Effector CD4-positive, alpha-beta T cell (primary cell): ENCODE data around the gene IMPG2.

Source experiments
- DNase-seq: peaks from one replicate; pipeline ENCODE4 v3.0.0-alpha.2; 2020

IMPG2 gene

GRCh38 chr3:101273156-101273555, 47.2 kb downstream of the IMPG2 start:
- DNase-seq = no peak

DNA sequence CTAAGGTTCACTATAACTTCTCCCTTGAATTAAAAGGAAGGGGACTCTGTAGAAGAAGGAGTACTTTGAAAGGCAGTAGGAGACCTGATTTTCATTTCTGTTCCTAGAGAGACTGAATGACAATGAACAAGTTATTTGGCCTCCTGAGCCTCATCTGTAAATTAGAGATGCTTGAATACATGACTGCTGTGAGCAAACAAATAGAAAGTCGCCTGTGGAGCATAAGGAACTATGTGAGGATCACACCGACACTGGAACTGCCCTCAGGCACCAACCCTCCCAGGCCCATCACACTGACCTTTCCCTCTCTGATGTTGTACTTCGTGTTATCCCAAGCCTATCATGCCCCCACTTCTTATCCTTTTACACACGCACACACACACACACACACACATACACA, 48.6 kb downstream of the IMPG2 start:
- DNase-seq = no peak

GRCh38 chr3:101270149-101270548, 50.2 kb downstream of the IMPG2 start:
- DNase-seq = no peak

GRCh38 chr3:101268971-101269671, 51.3 kb downstream of the IMPG2 start:
- DNase-seq = no peak

GRCh38 chr3:101268141-101268540, 52.2 kb downstream of the IMPG2 start:
- no peak for DNase-seq

GRCh38 chr3:101266566-101266965, 53.8 kb downstream of the IMPG2 start:
- no peak for DNase-seq

GRCh38 chr3:101266071-101266470, 54.3 kb downstream of the IMPG2 start:
- no peak for DNase-seq

- no peak for DNase-seq
These were observed 57.8 kb downstream of the IMPG2 start for GRCh38 chr3:101262393-101263240.

- no peak for DNase-seq
These were observed 58.9 kb downstream of the IMPG2 start for GRCh38 chr3:101261506-101261905.

- DNase-seq = no peak
These were observed 60.7 kb downstream of the IMPG2 start for GRCh38 chr3:101259485-101260341.

GRCh38 chr3:101256511-101256910, 63.9 kb downstream of the IMPG2 start:
- no peak for DNase-seq

- DNase-seq = no peak
These were observed 64.9 kb downstream of the IMPG2 start for GRCh38 chr3:101255441-101255840.

- no peak for DNase-seq
These were observed 67.0 kb downstream of the IMPG2 start for GRCh38 chr3:101253396-101253795.

- DNase-seq = no peak
These were observed 67.4 kb downstream of the IMPG2 start for GRCh38 chr3:101252945-101253344.

DNA sequence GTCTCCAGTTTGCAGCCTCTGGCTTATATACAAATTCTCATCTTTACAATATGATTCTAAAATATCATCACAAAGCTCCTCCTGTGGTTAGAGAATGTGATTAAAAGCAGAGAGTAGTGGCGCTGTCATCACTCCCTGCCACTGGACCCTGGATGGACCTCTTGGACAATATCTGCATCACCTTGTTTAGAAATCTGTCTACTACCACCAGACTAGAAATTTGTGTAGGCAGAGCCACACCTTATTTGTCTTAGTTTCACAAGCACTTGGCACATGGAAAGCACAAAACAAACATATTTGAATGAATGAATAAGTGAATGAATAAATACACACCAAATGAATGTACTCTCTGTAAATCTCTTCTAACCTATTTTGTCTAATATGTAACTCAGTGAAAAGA, 68.1 kb downstream of the IMPG2 start:
- no peak for DNase-seq

- DNase-seq = no peak
These were observed 68.9 kb downstream of the IMPG2 start for GRCh38 chr3:101251441-101251840.

DNA sequence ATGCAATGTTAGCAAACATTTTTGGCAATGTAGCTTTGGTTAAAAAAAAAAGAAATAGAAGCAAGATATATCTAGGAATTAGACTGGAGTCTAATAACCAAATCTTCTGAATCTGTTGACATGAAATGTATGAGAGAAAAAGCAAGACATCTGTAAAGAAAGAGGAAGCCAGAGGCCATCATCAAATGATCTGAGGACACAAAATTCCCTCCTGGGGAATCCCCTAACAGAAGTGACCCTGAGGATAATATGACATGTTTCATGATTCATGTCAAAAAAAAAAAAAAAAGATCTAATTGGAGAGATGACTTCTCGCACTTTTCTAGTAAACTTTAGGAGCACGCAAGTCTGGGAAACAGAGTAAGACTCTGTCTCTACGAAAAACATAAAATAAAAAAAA, 70.9 kb downstream of the IMPG2 start:
- DNase-seq = no peak

- no peak for DNase-seq
These were observed 71.6 kb downstream of the IMPG2 start for GRCh38 chr3:101248736-101249135.

DNA sequence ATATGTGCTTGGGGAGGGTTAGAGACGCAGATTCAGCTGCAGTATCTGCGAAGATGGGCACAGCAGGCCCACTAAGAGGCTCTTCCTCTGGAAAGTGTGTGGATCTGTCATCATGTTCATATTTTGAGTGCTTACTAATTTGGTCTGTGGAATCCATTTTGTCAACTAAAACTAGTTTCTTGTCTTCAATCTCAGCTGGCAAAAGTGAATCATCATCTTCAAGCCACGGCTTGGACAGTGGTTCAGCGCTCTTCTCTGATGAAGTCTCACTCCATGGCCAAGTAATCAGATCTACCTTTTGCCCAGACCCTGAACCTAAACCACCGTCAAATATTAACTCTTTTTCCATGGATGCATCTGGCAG, 76.2 kb downstream of the IMPG2 start:
- DNase-seq = no peak

- no peak for DNase-seq
These were observed 76.8 kb downstream of the IMPG2 start for GRCh38 chr3:101243285-101244211.

DNA sequence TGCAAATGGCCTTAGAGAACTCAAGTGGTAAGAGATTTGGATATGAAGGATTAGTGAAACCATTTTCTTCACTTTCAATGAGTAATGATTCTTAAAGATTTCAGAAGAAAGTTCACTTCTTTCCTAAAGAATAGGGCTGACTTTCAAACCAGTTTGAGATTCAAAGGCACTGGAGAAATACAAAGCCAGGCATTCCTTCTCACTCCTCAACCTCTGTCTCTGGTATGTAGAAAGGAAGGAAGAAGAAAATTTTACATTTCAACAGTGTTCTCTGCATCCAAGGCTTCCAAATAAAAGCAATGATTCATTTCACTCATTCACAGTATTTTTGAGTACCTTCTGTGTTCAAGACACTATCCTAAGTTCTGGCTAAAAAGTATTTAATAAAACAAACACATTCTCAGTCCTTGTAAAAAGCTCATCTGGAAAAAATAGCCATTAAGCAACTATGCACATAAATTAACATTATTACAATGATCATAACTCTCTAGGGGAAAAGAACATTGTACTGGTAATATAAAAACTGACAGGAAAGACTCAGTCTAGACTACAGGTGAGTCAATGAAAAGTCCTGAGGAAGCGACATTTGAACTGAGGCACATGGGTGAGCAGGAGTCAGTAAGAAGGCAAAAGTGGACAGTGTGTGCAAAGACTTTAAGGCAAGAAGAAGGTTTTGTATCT, 79.5 kb downstream of the IMPG2 start:
- no peak for DNase-seq

- DNase-seq = no peak
These were observed 85.3 kb downstream of the IMPG2 start for GRCh38 chr3:101235048-101235447.
